HG03575 (cell line): ENCODE results near the gene UBA1.

Experiments
- ATAC-seq: cut with Tn5 transposase; IDR thresholded peaks from one replicate; pipeline ENCODE4 v1.9.1; 2021; ENCODE audit not compliant: unreplicated experiment, insufficient number of reproducible peaks, low FRiP score; ENCODE audit errors: extremely low read depth

Gene UBA1

GRCh38 chrX:47193475-47194193 lies at the start of gene UBA1:
Gene UBA1 (plus strand): TSS chrX:47193829. CDS start chrX:47198803, 4,974 bp downstream.
- ATAC-seq: peak; percentile 82

DNA sequence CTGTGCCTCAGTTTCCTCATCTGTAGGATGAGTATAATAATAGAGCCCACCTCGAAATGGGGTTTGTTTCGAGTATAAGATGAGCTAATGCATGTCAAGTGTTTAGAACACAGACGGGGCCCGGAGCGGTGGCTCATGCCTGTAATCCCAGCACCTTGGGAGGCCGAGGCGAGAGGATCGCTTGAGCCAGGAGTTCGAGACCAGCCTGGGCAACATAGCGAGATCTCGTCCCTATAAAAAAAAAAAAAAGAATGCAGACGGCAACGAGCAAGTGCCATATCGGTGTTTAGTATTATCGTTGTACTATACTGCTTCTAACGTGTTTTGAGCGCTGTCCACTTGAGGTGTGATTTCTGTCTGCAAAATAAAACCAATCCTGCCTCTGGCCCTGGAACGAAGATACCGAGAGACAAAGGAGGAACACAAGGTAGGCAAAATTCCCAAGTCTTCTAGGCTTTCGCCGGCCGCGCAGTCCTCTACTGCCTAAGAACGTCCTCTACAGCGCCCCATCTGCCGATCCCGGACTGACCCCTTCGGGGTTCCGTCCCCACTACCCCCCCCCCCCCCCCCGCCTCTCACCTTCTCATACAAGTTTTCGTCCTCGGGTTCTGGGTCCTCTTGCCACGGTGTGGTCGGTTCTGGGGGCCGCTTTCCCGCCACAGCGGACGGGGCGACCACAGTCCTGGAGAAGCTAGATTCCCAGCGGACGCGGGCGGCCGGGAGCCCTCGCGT lies 49.6 kb upstream of the UBA1 start:
- no peak for ATAC-seq

- ATAC-seq: peak; percentile 61
Measured at GRCh38 chrX:47144626-47145394, 48.8 kb upstream of the UBA1 start, which contains the start of the genes NDUFB11 and RBM10. Gene NDUFB11 (minus strand): TSS chrX:47144702. CDS start chrX:47144679, 23 bp downstream. Gene RBM10 (plus strand): TSS chrX:47145221. CDS start chrX:47147482, 2,261 bp downstream.

DNA sequence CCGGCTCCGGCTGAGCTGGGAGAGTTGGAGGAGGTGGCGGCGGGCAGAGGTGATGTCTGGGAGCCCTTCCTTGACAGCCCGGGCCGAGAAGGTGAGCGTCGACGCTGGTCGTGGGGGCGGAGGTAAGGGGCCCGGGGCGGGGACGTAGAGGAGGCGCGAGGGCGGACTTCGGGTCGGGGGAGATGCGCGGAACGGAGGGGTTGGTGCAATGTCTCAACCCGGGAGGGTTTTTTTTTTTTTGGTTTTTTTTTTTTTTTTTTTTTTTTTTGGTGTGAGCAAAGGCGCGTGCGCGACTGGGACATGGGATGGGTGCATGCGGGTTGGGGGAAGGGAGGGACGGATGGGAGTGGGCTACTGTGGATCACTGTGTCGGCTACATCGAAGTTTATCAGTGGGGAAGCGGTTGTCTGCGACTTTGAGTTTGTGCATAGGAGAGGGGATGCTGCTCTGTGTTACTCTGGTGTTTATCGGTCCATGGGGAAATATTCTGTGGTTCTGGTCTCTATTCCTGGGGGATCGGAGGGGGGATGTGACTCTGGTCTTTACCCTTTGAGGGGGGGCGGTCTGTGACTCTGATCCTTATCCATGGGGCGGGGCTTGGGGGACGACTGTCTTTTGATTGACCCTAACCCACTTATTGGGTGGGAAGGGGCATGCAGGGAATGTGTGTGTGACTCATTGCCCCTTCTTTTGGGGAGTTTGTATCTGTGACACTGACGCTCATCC lies 48.1 kb upstream of the UBA1 start:
- no peak for ATAC-seq

- no peak for ATAC-seq
Measured at GRCh38 chrX:47146121-47146935, 47.3 kb upstream of the UBA1 start.

- no peak for ATAC-seq
Measured at GRCh38 chrX:47146936-47147859, 46.4 kb upstream of the UBA1 start.

GRCh38 chrX:47148946-47149345 lies 44.7 kb upstream of the UBA1 start:
- ATAC-seq: no peak

DNA sequence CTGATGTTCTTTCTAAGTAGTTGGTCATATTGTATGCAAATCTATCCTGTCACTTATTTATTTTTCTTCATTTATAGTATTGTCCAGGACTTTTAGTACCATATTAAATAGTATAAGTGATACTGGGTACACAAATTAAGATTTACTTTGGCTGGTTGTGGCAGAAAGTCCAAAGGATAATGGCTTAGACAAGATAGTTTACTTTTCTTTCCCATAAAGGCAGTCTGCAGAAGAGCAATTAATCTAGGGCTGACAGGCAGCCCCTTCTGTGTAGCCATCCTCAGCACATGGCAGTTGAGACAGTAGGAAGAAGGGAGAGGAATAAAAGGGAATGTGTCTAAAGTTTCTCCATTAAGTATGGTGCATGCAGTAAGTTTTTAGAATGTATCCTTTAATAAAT lies 42.2 kb upstream of the UBA1 start:
- no peak for ATAC-seq

- ATAC-seq: no peak
Measured at GRCh38 chrX:47156611-47157520, 36.8 kb upstream of the UBA1 start.

DNA sequence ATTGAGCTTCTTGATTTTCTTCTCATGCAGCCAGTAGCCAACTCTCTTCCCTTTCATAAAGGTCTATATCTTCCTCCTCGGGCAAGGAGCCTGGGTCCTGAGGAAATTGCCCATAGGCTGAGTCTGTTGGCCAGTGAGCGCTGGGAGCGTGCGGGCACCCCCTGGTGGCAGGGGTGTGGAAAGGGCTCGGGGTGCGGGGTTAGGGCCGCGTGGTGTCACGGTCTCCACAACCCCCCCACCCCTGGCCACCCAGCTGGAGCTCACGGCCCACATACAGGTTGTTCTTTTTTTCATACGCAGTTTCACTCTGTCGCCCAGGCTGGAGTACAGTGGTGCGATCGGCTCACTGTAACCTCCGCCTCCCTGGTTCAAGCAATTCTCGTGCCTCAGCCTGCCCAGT lies 35.5 kb upstream of the UBA1 start:
- no peak for ATAC-seq

DNA sequence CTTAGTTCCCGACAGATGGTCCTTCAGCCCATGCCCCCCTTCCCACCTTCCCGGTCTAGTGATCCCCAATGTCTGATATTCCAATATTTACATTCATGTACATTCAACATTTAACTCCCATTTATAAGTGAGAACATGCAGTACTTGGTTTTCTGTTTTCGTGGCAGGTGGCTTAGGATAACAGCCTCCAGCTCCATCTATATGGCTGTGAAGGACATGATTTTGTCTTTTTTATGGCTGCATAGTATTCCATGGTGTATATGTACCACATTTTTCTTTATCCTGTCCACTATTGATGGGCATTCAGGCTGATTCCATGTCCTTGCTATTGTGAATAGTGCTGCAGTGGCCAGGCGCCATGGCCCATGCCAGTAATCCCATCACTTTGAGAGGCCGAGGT lies 34.8 kb upstream of the UBA1 start:
- ATAC-seq: no peak

DNA sequence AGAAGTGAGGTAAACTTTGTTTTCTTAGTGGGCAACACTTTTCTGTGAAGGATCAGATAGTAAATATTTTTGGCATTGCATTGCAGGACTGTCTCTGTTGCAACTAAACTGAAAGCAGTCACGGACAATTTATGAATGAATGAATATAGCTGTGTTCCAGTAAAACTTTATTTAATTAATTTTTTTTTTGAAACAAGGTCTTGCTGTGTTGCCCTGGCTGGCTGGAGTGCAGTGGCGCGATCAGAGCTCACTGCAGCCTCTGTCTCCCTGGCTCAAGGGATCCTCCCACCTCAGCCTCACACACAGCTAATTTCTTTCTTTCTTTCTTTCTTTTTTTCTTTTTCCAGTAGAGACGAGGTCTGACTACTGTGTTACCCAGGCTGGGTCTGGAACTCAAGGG lies 32.8 kb upstream of the UBA1 start:
- ATAC-seq: no peak

- no peak for ATAC-seq
Measured at GRCh38 chrX:47162927-47163583, 30.6 kb upstream of the UBA1 start.

GRCh38 chrX:47164420-47164819 lies 29.2 kb upstream of the UBA1 start:
- ATAC-seq: no peak

- ATAC-seq: no peak
Measured at GRCh38 chrX:47166126-47166525, 27.5 kb upstream of the UBA1 start.
